Bronchial epithelial cell (primary cell): Measurements from ENCODE around the gene LCOR. TPM values are rescaled to one million over a fixed set of nuclear protein-coding genes. Genes with fewer than 3 reads are reported as not detected.
A peak's percentile ranks its signal among the peaks of the same experiment; 100 is the strongest.

Source experiments
- DNase-seq: peaks from one replicate; pipeline ENCODE4 v3.0.0-alpha.2; 2010; ENCODE audit warnings: low read depth
- FAIRE-seq: peaks from 2 replicates; lab custom pipeline; 2011; peaks lifted over from hg19 to GRCh38; lab: Jason Lieb, UNC
- H3K27me3 ChIP-seq: 2 replicates; pipeline ENCODE4 v1.5.1; 2011; ENCODE audit warnings: low read length; ENCODE audit not compliant: control insufficient read depth, insufficient read depth
- H3K36me3 ChIP-seq: 2 replicates; pipeline ENCODE4 v1.5.1; 2011; ENCODE audit warnings: low read length; ENCODE audit not compliant: control insufficient read depth, insufficient read depth
- H3K4me3 ChIP-seq: 2 replicates; pipeline ENCODE4 v1.5.1; 2011; ENCODE audit warnings: mild to moderate bottlenecking, low read depth, low read length, control low read depth
- CTCF ChIP-seq: IDR thresholded peaks from 2 replicates; pipeline ENCODE4 v1.5.1; 2011; ENCODE audit warnings: mild to moderate bottlenecking, moderate library complexity, low read length, control low read depth, inconsistent platforms; ENCODE audit not compliant: insufficient read depth, severe bottlenecking
- total RNA-seq: library from RNA; depleted of rRNA; stranded (reverse); fragments of >200 nt; gene quantifications from 2 replicates; pipeline ENCODE4 v1.2.1, GENCODE V29; 2014

LCOR gene
- total RNA-seq, 1 donor from 2014 or later: 29.5 TPM

DNA sequence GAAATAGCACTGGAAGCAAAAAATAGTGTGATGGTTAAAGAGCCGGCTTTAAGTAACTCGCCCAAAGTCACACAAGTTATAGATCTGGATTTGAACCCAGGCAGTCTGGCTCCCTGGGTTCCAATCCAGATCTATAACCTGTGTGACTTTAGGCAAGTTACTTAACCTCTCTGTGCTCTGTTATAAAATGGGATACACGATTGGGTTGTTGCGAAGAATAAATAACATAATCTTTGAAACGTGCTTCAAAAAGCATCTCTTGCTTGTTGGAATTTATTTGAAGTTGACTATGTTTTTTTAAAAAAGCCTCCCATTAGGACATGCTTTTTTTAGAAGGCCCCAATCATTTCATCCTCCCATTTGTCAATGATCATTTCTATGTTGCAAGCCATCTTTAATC, 3.5 kb upstream of the LCOR start:
- no peak for TF ChIP-seq CTCF
- DNase-seq: no peak
- Histone ChIP-seq H3K27me3 (no peaks in the 10 kb centered on the region), H3K36me3 (no peaks in the 10 kb centered on the region), H3K4me3 (no peak overlapping the region)
- FAIRE-seq: no peak

- H3K36me3 ChIP-seq: no peaks in the 10 kb centered on the region
- H3K4me3 ChIP-seq: no peak overlapping the region
- H3K27me3 ChIP-seq: no peaks in the 10 kb centered on the region
- no peak for DNase-seq
- no peak for FAIRE-seq
- TF ChIP-seq CTCF: no peak
These were observed 2.9 kb upstream of the LCOR start for GRCh38 chr10:96829029-96829773.

GRCh38 chr10:96830511-96831199, 1.4 kb upstream of the LCOR start:
- no peak for FAIRE-seq
- peak; percentile 65 for TF ChIP-seq CTCF
- Histone ChIP-seq H3K27me3 (no peaks in the 10 kb centered on the region), H3K36me3 (no peaks in the 10 kb centered on the region), H3K4me3 (no peak overlapping the region)
- peak; percentile 75 for DNase-seq

DNA sequence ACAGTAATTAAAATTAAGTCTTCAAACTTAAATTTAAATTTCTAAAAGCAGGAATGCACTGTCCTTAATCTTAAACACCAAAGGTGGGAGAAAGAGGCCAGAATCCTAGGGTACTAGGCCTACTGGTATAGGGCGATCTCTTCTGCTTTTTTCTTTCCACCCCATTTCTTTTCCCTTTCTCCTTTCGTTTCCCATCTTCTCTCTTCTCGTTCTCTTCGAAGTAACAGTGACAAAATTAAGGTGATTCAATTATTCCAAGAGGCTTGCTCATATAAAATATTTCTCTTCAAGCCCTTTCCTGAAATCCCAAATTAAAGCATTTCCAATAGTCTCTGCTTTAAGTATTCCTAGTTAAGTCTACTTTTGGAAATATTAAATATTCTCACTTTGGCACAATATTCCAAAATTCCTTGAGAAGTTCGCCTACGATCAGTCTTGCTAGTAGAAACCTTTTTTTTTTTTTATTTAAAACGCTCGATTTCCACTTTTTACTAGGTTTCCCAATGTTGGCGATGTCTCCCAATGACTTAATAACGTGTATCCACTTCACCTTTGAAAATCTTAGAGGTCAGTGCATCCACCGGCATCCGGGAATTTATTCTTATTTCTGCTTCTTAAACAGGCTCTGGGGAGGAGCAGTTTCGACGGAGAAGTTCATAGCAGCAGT, 765 bp upstream of the LCOR start:
- TF ChIP-seq CTCF: no peak
- Histone ChIP-seq H3K36me3 (no peaks in the 10 kb centered on the region), H3K4me3 (peak overlapping the region; percentile 94), H3K27me3 (no peaks in the 10 kb centered on the region)
- FAIRE-seq: no peak
- no peak for DNase-seq

- no peak for FAIRE-seq
- peak; percentile 34 for DNase-seq
- no peak for TF ChIP-seq CTCF
These were observed 672 bp downstream of the LCOR start for GRCh38 chr10:96832721-96833219.

More at GRCh38 chr10:96832721-96833219, 672 bp downstream of the LCOR start:
- Histone ChIP-seq H3K4me3 (peak overlapping the region; percentile 94), H3K27me3 (no peaks in the 10 kb centered on the region), H3K36me3 (no peaks in the 10 kb centered on the region)
